HEK293 (cell line): Measurements from ENCODE around the gene EBI3.
A peak's percentile ranks its signal among the peaks of the same experiment; 100 is the strongest.

Source experiments
- CTCF ChIA-PET: fragments of 350-600 bp; formaldehyde crosslinking; extraction: SDS; loops from one replicate; lab custom pipeline; 2021; ENCODE audit warnings: antibody characterized with exemption; lab: Yijun Ruan, JAX
- POLR2A ChIA-PET: fragments of 300-600 bp; formaldehyde crosslinking; extraction: SDS; loops from one replicate; lab custom pipeline; 2020; ENCODE audit warnings: antibody characterized with exemption, inconsistent platforms; lab: Yijun Ruan, JAX
- H3K27ac ChIP-seq: fragments of 200-500 bp; sonication (Bioruptor generic); 2 replicates; pipeline ENCODE4 v1.5.1; 2014; ENCODE audit warnings: low read depth, low read length, control low read depth, inconsistent platforms; ENCODE audit errors: extremely low read depth
- H3K36me3 ChIP-seq, 2 experiments: fragments of 200-500 bp in 1 of 2; sonication (Bioruptor generic) in 1 of 2; 1 replicate in 1 of 2; 2 replicates in 1 of 2; pipeline ENCODE4 v1.5.1; 2014 to 2017; ENCODE audit warnings: inconsistent platforms in 2 of 2, low read length in 2 of 2; ENCODE audit not compliant: control insufficient read depth in 2 of 2, insufficient read depth in 1 of 2
- H3K4me1 ChIP-seq: fragments of 200-500 bp; sonication (Bioruptor generic); 2 replicates; pipeline ENCODE4 v1.5.1; 2014; ENCODE audit warnings: mild to moderate bottlenecking, low read length, inconsistent platforms; ENCODE audit not compliant: control insufficient read depth, insufficient read depth
- H3K4me3 ChIP-seq: 2 replicates; pipeline ENCODE4 v1.5.1; 2011; ENCODE audit warnings: low read depth, mild to moderate bottlenecking, control low read depth, low read length, moderate library complexity
- H3K9me3 ChIP-seq: fragments of 200-500 bp; sonication (Bioruptor generic); 2 replicates; pipeline ENCODE4 v1.5.1; 2014; ENCODE audit warnings: low read depth, low read length, inconsistent platforms; ENCODE audit not compliant: control insufficient read depth, insufficient read depth
- CTCF ChIP-seq: fragments of 450-650 bp; formaldehyde crosslinking; IDR thresholded peaks from 2 replicates; pipeline ENCODE4 v1.5.1; 2016; ENCODE audit warnings: missing biosample characterization, missing genetic modification characterization
- KLF7 ChIP-seq: fragments of 450-650 bp; formaldehyde crosslinking; IDR thresholded peaks from 2 replicates; pipeline ENCODE4 v1.5.1; 2016; ENCODE audit warnings: missing biosample characterization, missing genetic modification characterization, borderline replicate concordance
- SALL2 ChIP-seq: fragments of 450-650 bp; formaldehyde crosslinking; IDR thresholded peaks from 2 replicates; pipeline ENCODE4 v1.5.0; 2017; ENCODE audit warnings: missing biosample characterization, mild to moderate bottlenecking, missing genetic modification characterization, borderline replicate concordance
- WT1 ChIP-seq: fragments of 450-650 bp; formaldehyde crosslinking; IDR thresholded peaks from 2 replicates; pipeline ENCODE4 v1.5.1; 2016; ENCODE audit warnings: missing biosample characterization, missing genetic modification characterization
- ZBTB1 ChIP-seq: fragments of 450-650 bp; formaldehyde crosslinking; IDR thresholded peaks from 2 replicates; pipeline ENCODE4 v1.5.1; 2016; ENCODE audit warnings: missing biosample characterization, missing genetic modification characterization
- ZFP3 ChIP-seq: fragments of 450-650 bp; formaldehyde crosslinking; IDR thresholded peaks from 2 replicates; pipeline ENCODE4 v1.5.1; 2016; ENCODE audit warnings: low read depth, missing biosample characterization, missing genetic modification characterization
- ZNF121 ChIP-seq: fragments of 450-650 bp; formaldehyde crosslinking; IDR thresholded peaks from 2 replicates; pipeline ENCODE4 v1.5.1; 2016; ENCODE audit warnings: missing biosample characterization, missing genetic modification characterization
- ZNF18 ChIP-seq: fragments of 450-650 bp; formaldehyde crosslinking; IDR thresholded peaks from 2 replicates; pipeline ENCODE4 v1.5.1; 2016; ENCODE audit warnings: missing biosample characterization, missing genetic modification characterization
- ZNF2 ChIP-seq: fragments of 450-650 bp; formaldehyde crosslinking; IDR thresholded peaks from 2 replicates; pipeline ENCODE4 v1.5.1; 2016; ENCODE audit warnings: missing biosample characterization, missing genetic modification characterization
- ZNF214 ChIP-seq: fragments of 450-650 bp; formaldehyde crosslinking; IDR thresholded peaks from 2 replicates; pipeline ENCODE4 v1.5.1; 2017; ENCODE audit warnings: missing biosample characterization, mild to moderate bottlenecking, missing genetic modification characterization, borderline replicate concordance
- ZNF302 ChIP-seq: fragments of 450-650 bp; formaldehyde crosslinking; IDR thresholded peaks from 2 replicates; pipeline ENCODE4 v1.5.1; 2016; ENCODE audit warnings: missing biosample characterization, missing genetic modification characterization, low read depth
- ZNF311 ChIP-seq: fragments of 450-650 bp; formaldehyde crosslinking; IDR thresholded peaks from 2 replicates; pipeline ENCODE4 v1.5.1; 2017; ENCODE audit warnings: missing biosample characterization, missing genetic modification characterization, borderline replicate concordance
- ZNF354C ChIP-seq: fragments of 450-650 bp; formaldehyde crosslinking; IDR thresholded peaks from 2 replicates; pipeline ENCODE4 v1.5.1; 2016; ENCODE audit warnings: missing biosample characterization, missing genetic modification characterization, low read depth, borderline replicate concordance
- ZNF433 ChIP-seq: fragments of 450-650 bp; formaldehyde crosslinking; IDR thresholded peaks from 2 replicates; pipeline ENCODE4 v1.5.1; 2016; ENCODE audit warnings: missing biosample characterization, missing genetic modification characterization, low read depth
- ZNF501 ChIP-seq: fragments of 450-650 bp; formaldehyde crosslinking; IDR thresholded peaks from 2 replicates; pipeline ENCODE4 v1.5.1; 2016; ENCODE audit warnings: missing biosample characterization, missing genetic modification characterization
- ZNF600 ChIP-seq: fragments of 450-650 bp; formaldehyde crosslinking; IDR thresholded peaks from 2 replicates; pipeline ENCODE4 v1.5.1; 2016; ENCODE audit warnings: missing biosample characterization, missing genetic modification characterization
- ZNF670 ChIP-seq: fragments of 450-650 bp; formaldehyde crosslinking; IDR thresholded peaks from 2 replicates; pipeline ENCODE4 v1.5.1; 2016; ENCODE audit warnings: missing biosample characterization, missing genetic modification characterization, low read depth
- ZNF843 ChIP-seq: fragments of 450-650 bp; formaldehyde crosslinking; IDR thresholded peaks from 2 replicates; pipeline ENCODE4 v1.5.1; 2016; ENCODE audit warnings: missing biosample characterization, missing genetic modification characterization
- ZSCAN16 ChIP-seq: fragments of 450-650 bp; formaldehyde crosslinking; IDR thresholded peaks from 2 replicates; pipeline ENCODE4 v1.5.1; 2016; ENCODE audit warnings: missing biosample characterization, missing genetic modification characterization
- ZSCAN4 ChIP-seq: fragments of 450-650 bp; formaldehyde crosslinking; IDR thresholded peaks from 2 replicates; pipeline ENCODE4 v1.5.1; 2017; ENCODE audit warnings: missing biosample characterization, missing genetic modification characterization
- TF ChIP-seq, protein P1 (sequence below): fragments of 450-650 bp; formaldehyde crosslinking; IDR thresholded peaks from 2 replicates; pipeline ENCODE4 v1.5.1; 2016; ENCODE audit warnings: missing biosample characterization, missing genetic modification characterization

EBI3 gene

GRCh38 chr19:4266253-4267000 is 37.1 kb downstream of the EBI3 start:
- H3K4me1 ChIP-seq: no peaks in the 10 kb centered on the region
- TF ChIP-seq ZNF501 (tag by site-specific recombination) (no peak), ZSCAN16 (no peak), ZNF121 (tag by site-specific recombination) (peak; percentile 58), ZNF302 (tag by site-specific recombination) (no peak), ZFP3 (tag by site-specific recombination) (peak; percentile 96), ZNF600 (tag by site-specific recombination) (no peak), ZBTB1 (no peak), ZNF311 (tag by site-specific recombination) (no peak), ZNF18 (tag by site-specific recombination) (no peak)
- TF ChIP-seq, protein P1, sequence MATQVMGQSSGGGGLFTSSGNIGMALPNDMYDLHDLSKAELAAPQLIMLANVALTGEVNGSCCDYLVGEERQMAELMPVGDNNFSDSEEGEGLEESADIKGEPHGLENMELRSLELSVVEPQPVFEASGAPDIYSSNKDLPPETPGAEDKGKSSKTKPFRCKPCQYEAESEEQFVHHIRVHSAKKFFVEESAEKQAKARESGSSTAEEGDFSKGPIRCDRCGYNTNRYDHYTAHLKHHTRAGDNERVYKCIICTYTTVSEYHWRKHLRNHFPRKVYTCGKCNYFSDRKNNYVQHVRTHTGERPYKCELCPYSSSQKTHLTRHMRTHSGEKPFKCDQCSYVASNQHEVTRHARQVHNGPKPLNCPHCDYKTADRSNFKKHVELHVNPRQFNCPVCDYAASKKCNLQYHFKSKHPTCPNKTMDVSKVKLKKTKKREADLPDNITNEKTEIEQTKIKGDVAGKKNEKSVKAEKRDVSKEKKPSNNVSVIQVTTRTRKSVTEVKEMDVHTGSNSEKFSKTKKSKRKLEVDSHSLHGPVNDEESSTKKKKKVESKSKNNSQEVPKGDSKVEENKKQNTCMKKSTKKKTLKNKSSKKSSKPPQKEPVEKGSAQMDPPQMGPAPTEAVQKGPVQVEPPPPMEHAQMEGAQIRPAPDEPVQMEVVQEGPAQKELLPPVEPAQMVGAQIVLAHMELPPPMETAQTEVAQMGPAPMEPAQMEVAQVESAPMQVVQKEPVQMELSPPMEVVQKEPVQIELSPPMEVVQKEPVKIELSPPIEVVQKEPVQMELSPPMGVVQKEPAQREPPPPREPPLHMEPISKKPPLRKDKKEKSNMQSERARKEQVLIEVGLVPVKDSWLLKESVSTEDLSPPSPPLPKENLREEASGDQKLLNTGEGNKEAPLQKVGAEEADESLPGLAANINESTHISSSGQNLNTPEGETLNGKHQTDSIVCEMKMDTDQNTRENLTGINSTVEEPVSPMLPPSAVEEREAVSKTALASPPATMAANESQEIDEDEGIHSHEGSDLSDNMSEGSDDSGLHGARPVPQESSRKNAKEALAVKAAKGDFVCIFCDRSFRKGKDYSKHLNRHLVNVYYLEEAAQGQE (tag by site-specific recombination): no peak
- TF ChIP-seq, all 188 proteins: peak for 2
- H3K27ac ChIP-seq: no peak overlapping the region
- ChIA-PET POLR2A (interaction anchor here (0.9 to 1.2 kb wide), 8 partner anchors 38 to 136 kb away, joined by 3 to 13 read pairs (median 4); partner anchors contain the start of genes CHAF1A, FSD1, MPND and SH3GL1), CTCF (interaction anchor here (0.6 to 4.3 kb wide), 55 partner anchors 8 to 1226 kb away, joined by 3 to 92 read pairs (median 4); partner anchors contain the start of genes CHAF1A, MPND, PLIN5 and SH3GL1)
- no peaks in the 10 kb centered on the region for H3K9me3 ChIP-seq
- H3K36me3 ChIP-seq: peaks cover 21 to 35% of the 10 kb centered on the region in 2 experiments; a peak in 2 of 3 replicates
- H3K4me3 ChIP-seq: no peak overlapping the region

DNA sequence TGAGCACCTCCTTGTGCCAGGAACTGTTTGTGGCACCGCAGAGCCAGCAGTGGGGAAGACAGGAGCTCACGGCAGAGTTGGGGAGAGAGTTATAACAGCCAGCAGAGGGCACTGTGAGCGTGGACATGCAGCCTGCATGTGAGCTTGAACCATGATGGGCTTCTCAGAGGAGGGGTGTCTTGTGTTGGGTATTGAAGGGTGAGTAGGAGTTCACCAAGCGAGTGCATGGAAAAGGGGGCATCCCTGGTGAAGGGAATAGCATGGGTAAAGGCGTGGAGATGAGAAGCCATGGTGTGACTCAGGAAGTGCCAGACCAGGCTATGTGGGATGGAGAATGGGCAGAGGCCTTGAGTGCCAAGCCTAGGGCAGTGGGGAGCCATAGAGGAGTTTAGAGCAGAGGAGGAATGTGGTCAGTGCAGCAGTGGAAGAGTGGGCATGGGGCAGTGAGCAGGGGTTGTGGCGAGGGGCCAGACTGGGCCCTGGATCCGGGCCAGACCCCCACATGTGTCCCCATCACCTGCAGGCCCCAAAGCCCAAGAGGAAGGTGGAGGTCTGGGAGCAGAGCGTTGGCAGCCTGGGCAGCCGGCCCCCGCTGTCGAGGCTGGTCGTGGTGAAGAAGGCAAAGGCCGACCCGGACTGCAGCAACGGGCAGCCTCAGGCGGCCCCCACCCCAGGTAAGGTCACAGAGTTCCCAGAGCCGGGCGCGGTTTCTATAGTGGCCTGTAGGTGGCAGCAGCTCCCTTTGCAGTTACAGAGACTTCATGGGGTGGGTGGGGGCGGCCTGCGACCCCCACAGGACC is 38.0 kb downstream of the EBI3 start:
- Histone ChIP-seq H3K9me3 (no peaks in the 10 kb centered on the region), H3K4me3 (no peak overlapping the region), H3K36me3 (peaks cover 20 to 32% of the 10 kb centered on the region in 2 experiments; a peak in 2 of 3 replicates), H3K27ac (no peak overlapping the region), H3K4me1 (no peaks in the 10 kb centered on the region)
- CTCF ChIA-PET: interaction anchor here (0.5 to 4.3 kb wide), 53 partner anchors 9 to 1226 kb away, joined by 3 to 92 read pairs (median 5); partner anchors contain the start of genes CHAF1A, MPND, PLIN5 and SH3GL1
- POLR2A ChIA-PET: interaction anchor here (0.7 to 1.2 kb wide), 10 partner anchors 37 to 258 kb away, joined by 3 to 13 read pairs (median 4); partner anchors contain the start of genes CHAF1A, FSD1, MPND and SH3GL1
- TF ChIP-seq WT1 (tag by site-specific recombination) (no peak), ZNF354C (no peak), SALL2 (tag by site-specific recombination) (no peak), CTCF (tag by site-specific recombination) (peak; percentile 91), KLF7 (tag by site-specific recombination) (no peak), ZFP3 (tag by site-specific recombination) (peak; percentile 100), ZNF433 (tag by site-specific recombination) (no peak), ZNF2 (tag by site-specific recombination) (peak; percentile 84), ZSCAN4 (tag by site-specific recombination) (0 out of 2 replicates have a peak, but pooled peaks have one; percentile 7), ZNF670 (no peak), ZNF214 (tag by site-specific recombination) (no peak), ZNF843 (tag by site-specific recombination) (no peak)
